Amniotic stem cell (primary cell): ENCODE results near the gene PTHLH.

Source experiments
- DNase-seq: peaks from one replicate; lab custom pipeline; 2025; lab: John Stamatoyannopoulos, UW

PTHLH gene

DNA sequence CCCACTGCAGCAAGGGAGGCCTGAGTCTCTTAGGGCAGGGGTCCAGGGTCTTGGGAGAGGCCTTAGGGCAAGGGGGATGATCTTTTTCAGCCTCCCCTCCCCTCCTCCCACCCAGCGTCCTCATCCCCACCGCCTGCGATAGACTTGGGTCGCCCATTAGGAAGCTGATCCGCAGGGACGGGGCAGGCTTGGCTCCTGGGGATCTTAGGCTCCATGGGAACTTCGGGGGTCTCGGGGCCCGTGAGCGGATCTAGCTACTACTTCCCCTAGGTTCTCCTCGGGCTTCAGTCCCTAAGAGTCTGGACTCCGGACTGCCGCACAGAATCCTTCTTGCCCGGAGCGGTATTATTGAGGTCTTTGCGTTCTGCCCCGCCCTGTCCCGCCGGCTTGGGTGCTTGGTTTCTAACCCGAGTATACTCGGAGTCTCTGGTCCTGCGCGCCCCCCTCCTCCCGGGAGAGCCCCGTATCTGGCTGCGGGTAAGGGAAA lies 2.2 kb upstream of the PTHLH start:
- no peak for DNase-seq

DNA sequence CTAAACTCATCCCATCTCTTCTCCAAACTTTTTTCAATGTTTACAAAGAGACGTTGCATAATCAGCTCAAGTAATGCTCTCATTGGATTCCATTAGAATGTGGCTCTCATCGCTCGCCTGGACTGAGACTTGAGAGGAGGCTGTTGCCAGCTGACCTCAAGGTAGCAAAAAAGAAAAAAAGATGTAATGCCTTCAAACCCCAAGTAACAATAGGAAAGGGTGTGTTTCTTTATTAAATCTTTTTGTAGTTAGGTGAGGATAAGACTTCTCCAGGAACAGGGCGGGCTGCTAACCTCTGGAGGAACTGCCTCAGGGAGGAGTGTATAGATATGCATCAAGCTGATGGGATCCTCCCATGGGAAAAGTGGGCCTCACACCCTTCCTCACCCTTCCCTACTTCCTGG lies 956 bp upstream of the PTHLH start:
- DNase-seq, result no peak

DNA sequence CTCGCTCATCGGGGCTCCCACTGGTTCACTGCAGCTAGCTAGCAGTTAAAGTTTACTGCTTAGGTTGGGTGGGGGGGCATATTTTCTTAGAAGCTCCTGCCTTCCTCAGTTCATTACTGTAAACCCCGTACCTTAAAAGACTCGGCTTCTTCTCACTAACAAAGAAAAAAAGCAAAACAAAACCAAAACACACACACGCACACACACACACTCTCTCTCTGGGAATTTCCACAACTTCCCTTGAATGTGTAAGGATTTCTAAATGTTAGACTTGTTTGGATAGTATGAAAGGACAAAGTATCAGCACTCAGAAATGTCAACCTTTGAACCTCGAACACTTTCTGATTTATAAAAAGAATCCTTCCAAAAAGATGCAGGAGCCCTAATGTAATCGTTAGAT lies 927 bp downstream of the PTHLH start:
- DNase-seq, result no peak

DNA sequence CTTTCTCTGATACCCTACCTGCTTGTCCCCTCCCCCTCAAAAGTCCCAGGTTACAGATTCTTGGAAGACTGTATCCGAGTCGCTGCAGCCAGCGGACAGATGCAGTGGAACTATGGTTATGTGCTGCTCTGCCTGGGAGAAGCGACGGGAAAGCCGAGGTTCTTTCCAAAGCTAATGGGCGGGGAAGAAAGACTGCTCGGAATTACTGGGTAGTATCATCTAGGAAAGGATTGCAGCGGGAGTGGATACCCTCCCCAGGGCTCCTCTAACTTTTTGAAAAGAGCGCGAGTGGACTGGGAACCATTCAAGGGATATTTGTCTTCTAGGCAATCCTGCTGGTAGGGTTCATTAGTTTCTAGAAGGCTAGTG lies 1.4 kb downstream of the PTHLH start:
- no peak for DNase-seq

DNA sequence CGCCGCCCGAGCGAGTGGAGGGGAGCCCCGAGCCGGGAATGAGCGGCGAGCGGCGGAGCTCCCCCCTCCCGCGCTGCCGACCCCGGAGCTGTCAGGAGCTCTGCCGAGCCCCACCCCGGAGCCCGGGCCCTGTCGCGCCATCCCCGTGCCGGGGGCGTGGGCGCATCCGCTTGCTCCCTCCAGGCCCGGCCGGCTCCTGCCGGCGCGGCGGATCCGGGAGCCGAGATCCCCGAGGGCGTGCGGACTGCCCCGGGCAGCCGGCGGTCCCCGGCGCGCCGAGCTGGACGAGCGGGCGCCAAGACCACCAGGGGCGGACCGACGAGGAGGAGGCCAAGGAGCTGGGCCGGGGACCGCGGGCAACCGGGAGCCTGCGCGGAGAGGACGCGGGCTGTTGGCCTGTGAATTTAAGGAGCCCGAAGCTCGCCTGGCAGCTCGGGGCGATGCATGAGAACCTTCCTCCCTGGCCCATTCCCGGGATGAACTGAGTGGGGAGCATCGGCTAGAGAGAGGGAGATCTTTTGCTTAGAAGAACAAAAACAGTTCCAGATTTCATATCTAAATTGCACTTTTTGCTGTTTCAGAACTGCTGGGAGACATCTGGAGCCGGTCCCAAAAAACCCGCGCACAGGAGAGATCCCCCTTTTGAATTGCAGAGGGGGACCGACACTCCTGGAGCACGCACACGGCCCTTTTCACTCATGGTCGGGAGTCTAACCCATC lies 2.0 kb downstream of the PTHLH start:
- DNase-seq, result no peak

GRCh38 chr12:27969624-27970400 lies 2.7 kb downstream of the PTHLH start:
- DNase-seq, result no peak

- DNase-seq, result no peak
These were observed 3.4 kb downstream of the PTHLH start for GRCh38 chr12:27968972-27969623.

DNA sequence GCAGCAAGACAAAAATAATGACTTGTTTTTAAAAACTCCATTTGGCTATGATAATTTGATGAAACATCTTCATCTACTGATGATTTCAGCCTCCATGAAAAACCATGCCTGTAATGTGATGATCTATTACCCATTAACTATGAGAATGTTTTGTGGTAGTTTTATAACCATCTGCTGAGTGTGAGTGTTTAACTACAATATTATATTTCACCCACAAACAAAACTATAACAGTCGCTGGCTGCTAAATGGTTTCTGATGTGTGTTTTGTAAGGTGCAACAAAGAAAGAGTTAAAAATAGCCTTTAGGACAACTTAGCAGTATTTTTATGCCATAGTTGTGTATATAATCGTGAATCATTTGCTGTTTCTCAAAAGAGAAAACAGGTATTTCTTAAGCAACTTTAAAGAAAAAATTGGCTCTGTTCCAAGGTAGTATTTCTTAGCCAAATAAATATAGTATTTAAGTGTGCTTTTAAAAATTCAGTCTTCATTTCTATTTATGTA lies 4.9 kb downstream of the PTHLH start:
- no peak for DNase-seq

DNA sequence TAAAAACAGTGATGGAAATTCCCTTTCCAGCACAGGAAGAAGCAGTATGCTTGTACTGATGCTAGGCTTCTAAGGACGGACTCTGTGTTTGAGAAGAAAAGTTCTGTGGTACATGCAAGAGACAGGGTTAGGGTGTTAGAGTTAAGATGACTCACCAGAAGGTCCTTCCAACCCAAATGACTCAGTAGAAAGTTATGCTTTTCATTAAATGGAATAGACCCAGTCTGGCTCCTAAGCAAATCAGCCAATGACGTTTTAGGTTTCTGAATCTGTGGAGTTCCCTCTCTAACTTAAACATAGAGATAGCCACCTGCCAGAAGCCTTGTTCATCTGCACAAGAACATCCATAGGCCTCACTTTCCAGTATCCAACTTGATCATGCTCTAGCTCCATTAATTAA lies 5.7 kb downstream of the PTHLH start:
- peak; percentile 76 for DNase-seq

- no peak for DNase-seq
These were observed 6.6 kb downstream of the PTHLH start for GRCh38 chr12:27965966-27966365.

- DNase-seq, result no peak
These were observed 7.1 kb downstream of the PTHLH start for GRCh38 chr12:27965411-27965810.

DNA sequence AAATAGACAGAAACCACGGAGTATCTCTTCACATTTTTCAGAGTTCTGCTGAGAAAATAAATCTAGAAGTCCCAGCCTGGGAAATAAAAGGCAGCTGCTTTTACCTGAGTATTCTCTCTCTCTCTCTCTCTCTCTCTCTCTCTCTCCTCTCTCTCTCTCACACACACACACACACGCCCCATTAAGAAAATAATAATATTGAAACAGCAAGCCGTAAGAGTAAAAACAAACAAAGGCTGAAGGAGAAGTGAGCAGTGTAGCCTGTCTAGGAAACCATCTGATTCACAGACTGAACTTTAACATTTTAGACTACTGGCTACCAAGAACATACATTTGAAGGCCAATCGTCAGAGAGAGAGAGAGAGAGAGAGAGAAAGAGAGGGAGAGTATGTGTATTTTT lies 8.4 kb downstream of the PTHLH start:
- DNase-seq, result no peak

DNA sequence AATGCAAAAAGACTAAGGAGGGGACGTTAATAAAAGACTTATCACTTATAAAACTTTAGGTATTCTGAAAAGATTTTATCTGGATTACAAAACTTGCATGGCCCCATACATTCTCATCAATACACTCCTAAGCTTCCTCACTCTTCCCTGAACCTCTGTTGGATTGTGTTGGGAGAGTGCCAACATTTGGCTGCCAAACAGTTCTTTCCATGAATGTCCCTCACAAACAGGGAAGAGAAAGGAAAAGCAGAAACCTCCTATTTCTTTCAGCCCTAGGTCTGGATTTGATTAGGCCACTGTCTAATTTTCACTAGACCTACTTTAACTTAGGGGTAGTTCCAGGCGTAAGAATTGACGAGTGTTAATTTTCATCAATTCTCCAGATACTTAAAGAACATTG lies 11.7 kb downstream of the PTHLH start:
- no peak for DNase-seq

GRCh38 chr12:27958675-27959074 lies 13.9 kb downstream of the PTHLH start:
- no peak for DNase-seq

DNA sequence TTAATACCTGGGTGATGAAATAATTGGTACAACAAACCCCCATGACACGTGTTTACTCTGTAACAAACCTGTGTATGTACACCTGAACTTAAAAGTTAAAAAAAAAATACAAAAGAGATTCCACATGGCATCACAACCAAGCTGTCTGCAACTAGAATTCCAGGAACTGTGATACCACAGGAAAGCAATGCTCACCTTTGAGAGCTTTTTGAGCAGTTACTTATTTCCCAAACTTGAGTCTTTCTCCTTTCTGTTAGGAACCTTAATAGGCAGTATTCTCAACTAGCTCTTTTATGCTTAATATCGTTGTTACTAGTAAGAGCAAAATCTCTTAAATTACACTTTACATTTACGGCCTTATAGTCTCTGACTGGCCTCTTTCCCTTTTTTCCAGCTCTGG lies 15.2 kb downstream of the PTHLH start:
- DNase-seq, result no peak

- DNase-seq, result no peak
These were observed 18.7 kb downstream of the PTHLH start for GRCh38 chr12:27953817-27954216.

- no peak for DNase-seq
These were observed 19.2 kb downstream of the PTHLH start for GRCh38 chr12:27953348-27953747.

GRCh38 chr12:27952510-27952909 lies 20.0 kb downstream of the PTHLH start:
- no peak for DNase-seq

DNA sequence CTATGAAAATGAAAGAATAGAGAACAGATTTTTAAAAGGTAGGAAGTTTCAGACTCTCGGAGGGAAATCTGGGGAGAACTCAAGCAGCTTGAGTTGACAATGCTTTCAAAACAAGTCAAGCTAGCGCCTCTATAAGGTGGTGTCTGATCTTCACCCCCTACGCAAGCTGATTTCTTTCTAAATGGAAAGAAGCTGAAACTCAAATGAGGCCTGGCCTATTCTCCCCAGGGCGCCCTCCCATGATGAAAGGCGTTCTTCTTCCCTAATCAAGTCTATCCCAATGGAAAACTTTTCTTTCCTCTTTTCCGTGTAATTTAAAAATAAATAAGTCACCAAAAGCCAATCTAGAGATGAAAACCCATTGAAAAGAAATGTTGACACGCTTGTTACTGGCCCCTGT lies 20.6 kb downstream of the PTHLH start:
- DNase-seq, result no peak

- no peak for DNase-seq
These were observed 26.1 kb downstream of the PTHLH start for GRCh38 chr12:27946421-27946820.

DNA sequence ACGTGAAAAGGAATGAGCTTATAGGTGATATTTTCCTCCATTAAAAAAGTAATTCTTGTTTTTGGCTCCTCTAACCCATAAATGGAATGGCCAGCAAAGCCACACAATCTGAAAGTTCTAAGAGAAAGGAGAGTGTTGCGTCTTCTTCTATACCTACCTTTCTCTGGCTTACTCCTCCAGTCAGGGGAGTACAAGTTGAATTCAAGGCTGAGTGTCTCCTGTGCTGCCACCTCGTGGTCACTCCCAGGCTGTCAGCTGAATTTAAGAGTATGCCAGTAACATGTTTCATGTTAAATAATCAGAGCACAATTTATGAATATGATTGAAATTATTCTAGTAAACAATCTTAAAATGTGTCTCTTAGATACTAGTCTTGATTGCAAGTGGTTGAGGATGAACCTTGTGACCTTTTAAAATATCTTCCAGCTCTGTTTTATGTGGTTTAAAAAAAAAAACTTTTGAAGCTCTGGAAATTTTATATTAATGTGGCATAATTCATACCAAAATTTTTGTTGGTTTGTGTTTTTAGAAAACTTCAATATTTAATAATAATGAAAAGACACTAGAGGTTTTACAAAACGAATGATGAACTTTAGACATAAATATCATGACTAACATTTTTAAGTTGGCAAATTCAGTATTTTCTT lies 31.7 kb downstream of the PTHLH start:
- peak; percentile 32 for DNase-seq

GRCh38 chr12:27940245-27940644 lies 32.3 kb downstream of the PTHLH start:
- no peak for DNase-seq
